Gastrocnemius medialis (tissue), 4 donors: ENCODE data around the gene SCG2. TPM values are rescaled to one million over a fixed set of nuclear protein-coding genes. Genes with fewer than 3 reads are reported as not detected.
A peak's percentile ranks its signal among the peaks of the same experiment; 100 is the strongest.

Experiments used
- ATAC-seq, 2 donors: fragments of 150-250 bp; one replicate each; pipeline ENCODE4 v1.9.1; 2016
- DNase-seq, 2 donors: peaks; one replicate each; pipeline ENCODE4 v3.0.0-alpha.2; 2019
- H3K27ac ChIP-seq, 4 donors: fragments of 200-600 bp; sonication (generic); 1 replicate in 1 of 4; 2 replicates in 3 of 4; pipeline ENCODE4 v1.5.1; 2016 to 2018; ENCODE audit warnings: mild to moderate bottlenecking in 2 of 4, moderate library complexity in 1 of 4
- H3K27me3 ChIP-seq, 3 donors: fragments of 200-600 bp; sonication (generic) in 2 of 3; 1 replicate in 1 of 3; 2 replicates in 2 of 3; pipeline versions ENCODE4 v1.5.1 to v1.6.0; 2016 to 2019; ENCODE audit warnings: mild to moderate bottlenecking in 1 of 3, moderate library complexity in 1 of 3
- H3K36me3 ChIP-seq, 2 donors: fragments of 200-600 bp; sonication (generic) in 1 of 2; one replicate each; pipeline ENCODE4 v1.5.1; 2017 to 2018
- H3K4me1 ChIP-seq, 2 donors: fragments of 200-600 bp; sonication (generic) in 1 of 2; one replicate each; pipeline ENCODE4 v1.5.1; 2016 to 2017; ENCODE audit warnings: mild to moderate bottlenecking in 2 of 2
- H3K4me3 ChIP-seq, 4 donors: fragments of 200-600 bp; sonication (generic) in 3 of 4; 1 replicate in 1 of 4; 2 replicates in 3 of 4; pipeline ENCODE4 v1.5.1; 2016 to 2019; ENCODE audit warnings: mild to moderate bottlenecking in 2 of 4
- H3K9me3 ChIP-seq, 3 donors: fragments of 200-600 bp; sonication (generic) in 2 of 3; 1 replicate in 1 of 3; 2 replicates in 2 of 3; pipeline ENCODE4 v1.5.1; 2016 to 2019
- CTCF ChIP-seq, 5 experiments: fragments of 450-650 bp in 3 of 5; fragments of 200-600 bp in 2 of 5; sonication (generic) in 2 of 5; IDR thresholded peaks in 4 of 5; conservative IDR thresholded peaks in 1 of 5; 1 replicate in 4 of 5; 2 replicates in 1 of 5; pipeline ENCODE4 v1.5.1; 2016 to 2019; ENCODE audit warnings: antibody characterized with exemption in 5 of 5, mild to moderate bottlenecking in 3 of 5, moderate library complexity in 3 of 5
- POLR2A ChIP-seq, 2 donors: fragments of 450-650 bp; IDR thresholded peaks; one replicate each; pipeline ENCODE4 v1.6.1; 2017; ENCODE audit warnings: antibody characterized with exemption in 2 of 2, mild to moderate bottlenecking in 2 of 2, moderate library complexity in 2 of 2
- in situ Hi-C, 4 donors: fragments of 200-750 bp; cut with MboI; loops; one replicate each; pipeline versions ENCODE4 v1.15.0 to v1.8.0; 2017; ENCODE audit warnings: low sequenced_read_pairs in 4 of 4
- intact Hi-C: fragments of 100-400 bp; cut with DNase I; formaldehyde crosslinking; loops from one replicate; pipeline ENCODE4 v1.15.1; 2023; ENCODE audit warnings: low total_unique reads
- total RNA-seq, 4 donors: library from RNA; depleted of rRNA; stranded (reverse); fragments of >200 nt; gene quantifications; one replicate each; pipeline versions ENCODE4 v1.1.0 to v1.2.3, GENCODE V29; 2016

Gene SCG2
- not detected for total RNA-seq

- Histone ChIP-seq H3K4me3 (peak within 1 kb of the TSS in 1 of 4 donors; percentile 6), H3K27me3 (no peaks in the 10 kb centered on the region), H3K27ac (no peak within 1 kb of the TSS), H3K4me1 (no peaks in the 10 kb centered on the region), H3K36me3 (no peaks in the 10 kb centered on the region), H3K9me3 (no peaks in the 10 kb centered on the region)
- TF ChIP-seq POLR2A (IDR thresholded peaks at IDR 0.05), result no peak
- TF ChIP-seq CTCF (IDR thresholded peaks at IDR 0.05 in 4 of 5, conservative IDR thresholded peaks at IDR 0.05 in 1 of 5), result peak in 2 of 5 experiments; percentile 22 to 38
- peak in 1 of 2 donors; percentile 64 for ATAC-seq
- in situ Hi-C loops (loop anchor here in 1 of 4 donors (25.0 kb wide), 1 partner anchor 615 kb away; no protein-coding TSS in a partner anchor), intact Hi-C loops (no loop called here)
- peak; percentile 14 to 21 for DNase-seq
These were observed at the start of gene SCG2 for GRCh38 chr2:223601932-223602666. TSS of gene SCG2 (minus strand) at chr2:223602361. CDS start at chr2:223599282, 3,079 bp downstream.

- in situ Hi-C loops, result no loop called here
- DNase-seq, result no peak
- ATAC-seq, result no peak
- H3K27me3 ChIP-seq, result no peaks in the 10 kb centered on the region
- no peaks in the 10 kb centered on the region for H3K36me3 ChIP-seq
- TF ChIP-seq CTCF (IDR thresholded peaks at IDR 0.05 in 4 of 5, conservative IDR thresholded peaks at IDR 0.05 in 1 of 5), result no peak
- no peak for TF ChIP-seq POLR2A (IDR thresholded peaks at IDR 0.05)
- no peaks in the 10 kb centered on the region for H3K4me1 ChIP-seq
- no peak overlapping the region for H3K4me3 ChIP-seq
- H3K9me3 ChIP-seq, result no peaks in the 10 kb centered on the region
- intact Hi-C loops, result no loop called here
- H3K27ac ChIP-seq, result no peak overlapping the region
These were observed 47.7 kb upstream of the SCG2 start for GRCh38 chr2:223649554-223650533.

- H3K4me3 ChIP-seq, result no peak overlapping the region
- H3K36me3 ChIP-seq, result no peaks in the 10 kb centered on the region
- no peak overlapping the region for H3K27ac ChIP-seq
- ATAC-seq (no peak), DNase-seq (no peak)
- H3K4me1 ChIP-seq, result no peaks in the 10 kb centered on the region
- in situ Hi-C loops (no loop called here), intact Hi-C loops (no loop called here)
- no peak for TF ChIP-seq CTCF (IDR thresholded peaks at IDR 0.05 in 4 of 5, conservative IDR thresholded peaks at IDR 0.05 in 1 of 5)
- TF ChIP-seq POLR2A (IDR thresholded peaks at IDR 0.05), result no peak
- H3K9me3 ChIP-seq, result no peaks in the 10 kb centered on the region
- H3K27me3 ChIP-seq, result no peaks in the 10 kb centered on the region
These were observed 46.6 kb upstream of the SCG2 start for GRCh38 chr2:223648755-223649154.

- Histone ChIP-seq H3K27me3 (no peaks in the 10 kb centered on the region), H3K4me1 (no peaks in the 10 kb centered on the region), H3K9me3 (no peaks in the 10 kb centered on the region), H3K4me3 (no peak overlapping the region), H3K27ac (no peak overlapping the region), H3K36me3 (no peaks in the 10 kb centered on the region)
- in situ Hi-C loops (no loop called here), intact Hi-C loops (no loop called here)
- DNase-seq (no peak), ATAC-seq (no peak)
- TF ChIP-seq CTCF (IDR thresholded peaks at IDR 0.05 in 4 of 5, conservative IDR thresholded peaks at IDR 0.05 in 1 of 5), result no peak
- no peak for TF ChIP-seq POLR2A (IDR thresholded peaks at IDR 0.05)
These were observed 45.2 kb upstream of the SCG2 start for GRCh38 chr2:223647258-223647952.
